ENCODE data around the gene FGD3.

DNA sequence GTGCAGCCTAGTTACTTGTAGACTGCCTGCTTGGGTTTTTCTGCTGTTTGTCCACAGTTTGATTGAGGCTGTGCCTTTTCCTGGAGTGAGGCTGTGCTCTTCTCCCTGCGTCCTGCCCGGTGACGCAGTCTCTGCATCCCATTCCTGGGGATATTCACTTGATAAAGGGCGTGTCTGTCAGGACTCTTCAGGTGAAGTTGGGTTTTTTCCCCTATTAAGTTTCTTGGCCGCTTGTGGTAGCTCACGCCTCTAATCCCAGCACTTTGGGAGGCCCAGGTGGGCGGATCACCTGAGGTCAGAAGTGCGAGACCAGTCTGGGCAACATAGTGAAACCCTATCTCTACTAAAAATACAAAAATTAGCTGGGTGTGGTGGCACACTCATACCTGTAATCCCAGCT is 61.1 kb downstream of the FGD3 start:
- TF ChIP-seq, protein P1, sequence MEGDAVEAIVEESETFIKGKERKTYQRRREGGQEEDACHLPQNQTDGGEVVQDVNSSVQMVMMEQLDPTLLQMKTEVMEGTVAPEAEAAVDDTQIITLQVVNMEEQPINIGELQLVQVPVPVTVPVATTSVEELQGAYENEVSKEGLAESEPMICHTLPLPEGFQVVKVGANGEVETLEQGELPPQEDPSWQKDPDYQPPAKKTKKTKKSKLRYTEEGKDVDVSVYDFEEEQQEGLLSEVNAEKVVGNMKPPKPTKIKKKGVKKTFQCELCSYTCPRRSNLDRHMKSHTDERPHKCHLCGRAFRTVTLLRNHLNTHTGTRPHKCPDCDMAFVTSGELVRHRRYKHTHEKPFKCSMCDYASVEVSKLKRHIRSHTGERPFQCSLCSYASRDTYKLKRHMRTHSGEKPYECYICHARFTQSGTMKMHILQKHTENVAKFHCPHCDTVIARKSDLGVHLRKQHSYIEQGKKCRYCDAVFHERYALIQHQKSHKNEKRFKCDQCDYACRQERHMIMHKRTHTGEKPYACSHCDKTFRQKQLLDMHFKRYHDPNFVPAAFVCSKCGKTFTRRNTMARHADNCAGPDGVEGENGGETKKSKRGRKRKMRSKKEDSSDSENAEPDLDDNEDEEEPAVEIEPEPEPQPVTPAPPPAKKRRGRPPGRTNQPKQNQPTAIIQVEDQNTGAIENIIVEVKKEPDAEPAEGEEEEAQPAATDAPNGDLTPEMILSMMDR (IDR thresholded peaks at IDR 0.05; ENCODE audit: insufficient read depth, low read depth, low read length): no peak
- no peak for TF ChIP-seq EZH2 (IDR thresholded peaks at IDR 0.05; ENCODE audit: insufficient read depth, low read length)

Data from astrocyte (in vitro differentiated cells and primary cell).